Measurements from ENCODE around the gene CFAP46.

DNA sequence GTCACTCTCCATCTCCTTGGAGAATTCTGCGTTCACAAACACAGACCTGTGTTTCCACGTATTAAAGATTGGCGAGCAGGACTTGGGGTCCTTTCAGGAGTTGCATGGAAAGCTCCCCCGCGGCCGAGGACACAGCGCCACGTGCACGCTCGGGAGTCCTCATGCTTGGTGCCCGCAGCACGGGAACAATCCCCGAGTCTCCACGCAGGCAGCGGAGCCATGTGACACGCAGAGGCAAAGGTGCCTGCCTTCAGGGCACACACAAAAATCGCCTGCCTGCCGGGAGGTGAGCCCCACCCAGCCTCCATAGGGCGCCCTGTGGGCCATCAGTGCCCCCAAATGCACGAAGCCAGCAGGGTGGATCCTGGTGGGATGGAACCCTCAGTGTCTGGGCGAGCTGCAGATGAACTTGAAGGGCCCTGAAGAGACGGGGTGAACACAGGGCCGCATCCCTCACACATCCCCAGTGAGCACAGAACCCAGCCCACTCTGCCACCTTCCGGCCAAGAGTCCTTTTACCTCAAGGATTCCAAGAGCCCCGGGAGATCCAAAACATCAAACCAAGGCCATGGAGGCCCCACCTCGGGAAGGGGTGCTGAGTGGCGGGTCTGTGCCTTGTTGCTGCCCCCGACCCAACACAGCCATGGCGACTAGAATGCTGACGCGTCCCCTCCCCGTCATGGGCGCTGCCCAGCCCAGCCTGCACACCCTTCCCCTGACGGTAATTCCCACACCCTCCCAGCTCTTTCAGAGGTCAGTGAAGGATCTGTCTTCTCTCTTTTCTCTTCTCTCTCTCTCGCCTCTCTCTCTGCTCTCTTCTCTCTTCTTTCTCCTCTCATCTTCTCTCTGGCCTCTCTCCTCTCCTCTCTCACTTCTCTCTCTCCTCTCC, 55.9 kb downstream of the CFAP46 start:
- TF ChIP-seq GATA2 (IDR thresholded peaks at IDR 0.05; ENCODE audit: low read depth, low read length) (no peak), GATA3 (IDR thresholded peaks at IDR 0.05; ENCODE audit: low read depth, low read length) (no peak)

All from SH-SY5Y (cell line).